Endothelial cell of umbilical vein (primary cell): ENCODE data around the gene HRH3. TPM values are rescaled to one million over a fixed set of nuclear protein-coding genes. Genes with fewer than 3 reads are reported as not detected.

Experiments
- BruUV-seq: library from RNA; stranded (reverse); fragments of 400-500 nt; replicated peaks from 2 replicates; lab custom pipeline; 2021; lab: Mats Ljungman, UMichigan
- CTCF ChIA-PET: fragments of 300-600, 350-600 bp; sonication (Branson Sonifier 250); formaldehyde crosslinking; loops from one replicate; lab custom pipeline; 2021; ENCODE audit warnings: antibody characterized with exemption, inconsistent platforms; lab: Charles Lee
- POLR2A ChIA-PET: fragments of 300-600, 350-600 bp; sonication (Branson Sonifier 250); formaldehyde crosslinking; loops from one replicate; lab custom pipeline; 2021; ENCODE audit warnings: antibody characterized with exemption, inconsistent platforms; lab: Charles Lee
- DNase-seq: peaks from one replicate; pipeline ENCODE4 v3.0.0-alpha.2; 2011; ENCODE audit warnings: low read depth, low spot score
- FAIRE-seq: peaks from 2 replicates; lab custom pipeline; 2011; peaks lifted over from hg19 to GRCh38; lab: Jason Lieb, UNC
- H2AFZ ChIP-seq: 2 replicates; pipeline ENCODE4 v1.6.0; 2012; ENCODE audit warnings: low read depth, low read length, control low read depth, inconsistent platforms
- H3K27ac ChIP-seq: 2 replicates; pipeline ENCODE4 v1.5.1; 2011; ENCODE audit warnings: low read depth, mild to moderate bottlenecking, control low read depth, low read length, moderate library complexity; ENCODE audit not compliant: insufficient read depth
- H3K27me3 ChIP-seq, 2 experiments: 2 replicates each; pipeline versions ENCODE4 v1.6.0 to v1.6.1; 2011; ENCODE audit warnings: low read length in 2 of 2, mixed read lengths in 1 of 2; ENCODE audit not compliant: control insufficient read depth in 2 of 2, insufficient read depth in 2 of 2
- H3K36me3 ChIP-seq, 2 experiments: 2 replicates in 1 of 2; 3 replicates in 1 of 2; pipeline ENCODE4 v1.5.1; 2011; ENCODE audit warnings: low read length in 2 of 2, mild to moderate bottlenecking in 1 of 2, moderate library complexity in 1 of 2; ENCODE audit not compliant: control insufficient read depth in 2 of 2, insufficient read depth in 2 of 2; ENCODE audit errors: extremely low read depth in 1 of 2
- H3K4me1 ChIP-seq: 3 replicates; pipeline ENCODE4 v1.5.1; 2011; ENCODE audit warnings: mild to moderate bottlenecking, low read length; ENCODE audit not compliant: control insufficient read depth, insufficient read depth; ENCODE audit errors: extremely low read depth
- H3K4me2 ChIP-seq: 2 replicates; pipeline ENCODE4 v1.6.1; 2011; ENCODE audit warnings: low read length, control low read depth, mixed read lengths; ENCODE audit not compliant: insufficient read depth
- H3K4me3 ChIP-seq, 3 experiments: fragments of 200-600 bp in 1 of 3; sonication (generic), shearing (Covaris generic) in 1 of 3; replicated peaks in 1 of 3; 2 replicates each; pipeline ENCODE4 v1.5.1; 2011 to 2016; ENCODE audit warnings: control low read depth in 3 of 3, low read length in 3 of 3, mild to moderate bottlenecking in 2 of 3, inconsistent platforms in 1 of 3, low read depth in 1 of 3, moderate library complexity in 1 of 3; ENCODE audit not compliant: insufficient read depth in 1 of 3
- H3K79me2 ChIP-seq: 2 replicates; pipeline ENCODE4 v1.6.0; 2012; ENCODE audit warnings: low read length, inconsistent platforms; ENCODE audit not compliant: control insufficient read depth, insufficient read depth
- H3K9ac ChIP-seq: replicated peaks from 2 replicates; pipeline ENCODE3; 2011; ENCODE audit warnings: low read length, control low read depth; ENCODE audit not compliant: insufficient read depth; ENCODE audit errors: extremely low read depth
- H3K9me1 ChIP-seq: replicated peaks from 3 replicates; pipeline ENCODE4 v1.6.0; 2011; ENCODE audit warnings: mild to moderate bottlenecking, low read length; ENCODE audit not compliant: control insufficient read depth, insufficient read depth; ENCODE audit errors: extremely low read depth
- H3K9me3 ChIP-seq: replicated peaks from 2 replicates; pipeline ENCODE4 v1.5.1; 2012; ENCODE audit warnings: low read length, inconsistent platforms; ENCODE audit not compliant: control insufficient read depth, insufficient read depth
- H4K20me1 ChIP-seq: replicated peaks from 2 replicates; pipeline ENCODE3; 2011; ENCODE audit warnings: mild to moderate bottlenecking, low read length; ENCODE audit not compliant: control insufficient read depth, insufficient read depth; ENCODE audit errors: extremely low read depth
- CTCF ChIP-seq, 2 donors: IDR thresholded peaks; 1 replicate in 1 of 2; 2 replicates in 1 of 2; pipeline ENCODE4 v1.5.1; 2011; ENCODE audit warnings: low read length in 2 of 2, mild to moderate bottlenecking in 2 of 2, moderate library complexity in 2 of 2, control low read depth in 1 of 2, inconsistent platforms in 1 of 2, low read depth in 1 of 2; ENCODE audit not compliant: insufficient read depth in 1 of 2; ENCODE audit errors: extremely low read depth in 1 of 2
- EZH2 ChIP-seq: IDR thresholded peaks from 2 replicates; pipeline ENCODE4 v1.6.1; 2012; ENCODE audit warnings: borderline replicate concordance, low read depth, mild to moderate bottlenecking, moderate library complexity, low read length, inconsistent platforms; ENCODE audit not compliant: severe bottlenecking
- MYC ChIP-seq: IDR thresholded peaks from one replicate; pipeline ENCODE4 v1.6.1; 2011; ENCODE audit warnings: mild to moderate bottlenecking, low read depth, low read length
- POLR2AphosphoS5 ChIP-seq: IDR thresholded peaks from 2 replicates; pipeline ENCODE4 v1.6.1; 2012; ENCODE audit warnings: low read depth, mild to moderate bottlenecking, control low read depth, low read length, moderate library complexity; ENCODE audit not compliant: insufficient read depth
- dilution Hi-C: fragments of 300-500 bp; cut with MboI; formaldehyde crosslinking; loops from one replicate; pipeline ENCODE4 v1.15.0; 2019; ENCODE audit warnings: low sequenced_read_pairs; ENCODE audit not compliant: extremely low pct_ligation_motif_present
- intact Hi-C: fragments of 100-400 bp; cut with micrococcal nuclease; formaldehyde crosslinking; loops from one replicate; pipeline ENCODE4 v1.10.0; 2022
- polyA plus RNA-seq, 4 experiments: library from polyadenylated mRNA; depleted of rRNA in 3 of 4; stranded (reverse) in 3 of 4; unstranded in 1 of 4; fragments of >200 nt; gene quantifications; 2 replicates each; pipeline versions ENCODE4 v1.2.1 to v1.2.3, GENCODE V29; 2011 to 2012; ENCODE audit warnings: missing spikeins in 1 of 4
- total RNA-seq: library from RNA; stranded (reverse); gene quantifications from 2 replicates; pipeline ENCODE4 v1.2.3, GENCODE V29; 2021

Gene HRH3
- total and polyA plus RNA-seq, 2 donors (not counting 3 experiments of a cell fraction or from before 2014, with no cell fraction given) = not detected

DNA sequence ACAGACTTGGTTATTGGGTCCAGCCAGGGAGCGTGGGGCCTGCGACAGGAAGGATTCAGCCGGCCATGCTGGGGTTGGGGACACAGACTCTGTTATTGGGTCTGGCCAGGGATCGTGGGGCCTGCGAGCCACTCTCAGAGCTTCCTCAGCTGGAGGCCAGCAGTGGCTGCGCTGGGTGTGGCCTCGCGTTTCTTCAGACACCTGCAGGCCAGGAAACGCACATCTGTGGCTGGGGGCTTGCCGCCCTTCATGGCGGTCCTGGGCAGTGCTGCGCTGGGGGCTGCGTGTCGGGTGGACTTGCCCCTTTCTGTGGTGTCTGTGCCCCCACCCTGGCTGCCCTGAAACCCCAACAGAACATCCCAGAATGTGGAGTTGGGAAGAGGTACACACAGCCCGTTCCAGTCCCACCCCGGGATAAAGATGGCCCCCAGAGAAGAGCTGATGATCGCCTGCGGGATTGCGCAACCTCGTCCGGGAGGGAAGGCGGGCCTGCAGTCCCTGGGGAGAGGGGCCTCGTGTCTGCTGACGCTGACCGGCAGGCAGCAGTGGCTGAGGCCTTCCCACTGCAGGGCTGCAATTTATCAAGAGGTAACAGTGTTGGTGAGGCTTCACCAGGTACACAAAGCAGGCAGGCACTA lies 54.2 kb downstream of the HRH3 start:
- no peak overlapping the region for H3K4me3 ChIP-seq
- intact Hi-C loops = no loop called here
- no peaks in the 10 kb centered on the region for H3K4me1 ChIP-seq
- no peaks in the 10 kb centered on the region for H4K20me1 ChIP-seq
- no peak overlapping the region for H3K4me2 ChIP-seq
- H3K9me3 ChIP-seq = no peaks in the 10 kb centered on the region
- POLR2A ChIA-PET = no interaction called here
- peaks cover 11 to 48% of the 10 kb centered on the region in 2 experiments for H3K36me3 ChIP-seq
- BruUV-seq = no TSS peak
- no peaks in the 10 kb centered on the region for H3K27me3 ChIP-seq
- H3K27ac ChIP-seq = no peak overlapping the region
- no peak overlapping the region for H2AFZ ChIP-seq
- dilution Hi-C loops = no loop called here
- CTCF ChIA-PET = interaction anchor here (1.1 to 1.5 kb wide), 4 partner anchors 9 to 155 kb away, joined by 3 to 6 read pairs (median 6); no protein-coding TSS in a partner anchor
- no peak for FAIRE-seq
- DNase-seq = no peak
- H3K9ac ChIP-seq = no peak overlapping the region
- no peaks in the 10 kb centered on the region for H3K9me1 ChIP-seq
- TF ChIP-seq MYC = no peak
- TF ChIP-seq POLR2AphosphoS5 = no peak
- no peak for TF ChIP-seq EZH2
- TF ChIP-seq CTCF (IDR thresholded peaks at IDR 0.05; ENCODE audit: extremely low read depth in 1 of 2, insufficient read depth in 1 of 2, low read depth in 1 of 2, low read length in 2 of 2) = no peak
- H3K79me2 ChIP-seq = no peaks in the 10 kb centered on the region

Other genes with a start within 250 kb of the HRH3 start
- gene TAF4, start 154.4 kb downstream of the HRH3 start, total RNA-seq = 15.2 and 19.5 TPM in 2 replicates
- 5.8 and 6.1 TPM in 2 replicates for gene TAF4, start 154.4 kb downstream of the HRH3 start, polyA plus RNA-seq
- 31.1 and 34.0 TPM in 2 replicates for gene LSM14B, start 97.8 kb downstream of the HRH3 start, total RNA-seq
- 32.5 and 37.0 TPM in 2 replicates for gene LSM14B, start 97.8 kb downstream of the HRH3 start, polyA plus RNA-seq
- gene PSMA7, start 76.9 kb downstream of the HRH3 start, total RNA-seq = 389 and 393 TPM in 2 replicates
- 783 and 826 TPM in 2 replicates for gene PSMA7, start 76.9 kb downstream of the HRH3 start, polyA plus RNA-seq
- gene SS18L1, start 76.5 kb downstream of the HRH3 start, total RNA-seq = 21.7 and 22.1 TPM in 2 replicates
- 15.4 and 21.0 TPM in 2 replicates for gene SS18L1, start 76.5 kb downstream of the HRH3 start, polyA plus RNA-seq
- gene MTG2, start 37.2 kb downstream of the HRH3 start, total RNA-seq = 22.1 and 31.6 TPM in 2 replicates
- gene MTG2, start 37.2 kb downstream of the HRH3 start, polyA plus RNA-seq = 19.9 and 22.2 TPM in 2 replicates
- 32.7 and 33.0 TPM in 2 replicates for gene OSBPL2, start 18.2 kb upstream of the HRH3 start, total RNA-seq
- 10.5 and 13.1 TPM in 2 replicates for gene OSBPL2, start 18.2 kb upstream of the HRH3 start, polyA plus RNA-seq
- 144 and 154 TPM in 2 replicates for gene ADRM1, start 82.7 kb upstream of the HRH3 start, total RNA-seq
- 179 and 249 TPM in 2 replicates for gene ADRM1, start 82.7 kb upstream of the HRH3 start, polyA plus RNA-seq
- gene LAMA5, start 147.0 kb upstream of the HRH3 start, total RNA-seq = 138 and 145 TPM in 2 replicates
- gene LAMA5, start 147.0 kb upstream of the HRH3 start, polyA plus RNA-seq = 24.0 and 27.2 TPM in 2 replicates
- gene RPS21, start 166.8 kb upstream of the HRH3 start, total RNA-seq = 1,627 and 1,644 TPM in 2 replicates
- 6,186 and 7,710 TPM in 2 replicates for gene RPS21, start 166.8 kb upstream of the HRH3 start, polyA plus RNA-seq
- gene CABLES2, start 187.0 kb upstream of the HRH3 start, total RNA-seq = 9.9 TPM in 2 replicates
- 7.4 and 7.8 TPM in 2 replicates for gene CABLES2, start 187.0 kb upstream of the HRH3 start, polyA plus RNA-seq
- gene RBBP8NL, start 207.3 kb upstream of the HRH3 start, total RNA-seq = not detected in 2 replicates
- not detected in 2 replicates for gene RBBP8NL, start 207.3 kb upstream of the HRH3 start, polyA plus RNA-seq